Fibroblast of pulmonary artery (primary cell): ENCODE measurements around the gene GRM7.

ENCODE experiments used
- DNase-seq: peaks from one replicate; pipeline ENCODE4 v3.0.0-alpha.2; 2010; ENCODE audit warnings: low read depth
- H3K4me3 ChIP-seq: replicated peaks from 2 replicates; pipeline ENCODE4 v1.5.1; 2011; ENCODE audit warnings: low read depth, mild to moderate bottlenecking, control low read depth, low read length, moderate library complexity
- CTCF ChIP-seq: IDR thresholded peaks from 2 replicates; pipeline ENCODE4 v1.5.1; 2011; ENCODE audit warnings: mild to moderate bottlenecking, control low read depth, low read length, inconsistent platforms; ENCODE audit errors: missing control alignments

GRM7 gene

GRCh38 chr3:7264196-7264526 is 403.2 kb downstream of the GRM7 start:
- no peak overlapping the region for H3K4me3 ChIP-seq
- no peak for DNase-seq
- TF ChIP-seq CTCF: no peak

DNA sequence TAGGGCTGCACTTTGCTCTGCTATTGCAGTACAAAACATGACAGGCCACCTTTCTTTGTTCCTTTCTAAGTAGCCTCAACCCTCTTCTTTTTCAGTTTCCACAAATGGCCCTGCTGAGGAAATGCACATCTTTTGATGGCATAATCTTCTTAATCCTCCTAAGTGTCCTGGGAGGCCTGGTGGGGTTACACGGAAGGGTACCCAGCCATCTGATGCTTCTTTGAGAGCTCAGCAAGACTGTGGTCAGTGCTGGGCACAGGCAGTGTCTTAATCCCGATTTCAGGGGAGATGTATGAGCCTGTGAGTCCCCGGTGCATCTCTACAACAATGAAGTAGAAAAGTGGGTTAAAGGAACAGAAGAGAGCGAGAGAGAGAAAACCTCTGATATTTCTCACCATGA is 404.8 kb downstream of the GRM7 start:
- no peak for DNase-seq
- no peak for TF ChIP-seq CTCF
- H3K4me3 ChIP-seq: no peak overlapping the region

- DNase-seq: no peak
- TF ChIP-seq CTCF: no peak
- no peak overlapping the region for H3K4me3 ChIP-seq
These were observed 405.6 kb downstream of the GRM7 start for GRCh38 chr3:7266551-7266950.

DNA sequence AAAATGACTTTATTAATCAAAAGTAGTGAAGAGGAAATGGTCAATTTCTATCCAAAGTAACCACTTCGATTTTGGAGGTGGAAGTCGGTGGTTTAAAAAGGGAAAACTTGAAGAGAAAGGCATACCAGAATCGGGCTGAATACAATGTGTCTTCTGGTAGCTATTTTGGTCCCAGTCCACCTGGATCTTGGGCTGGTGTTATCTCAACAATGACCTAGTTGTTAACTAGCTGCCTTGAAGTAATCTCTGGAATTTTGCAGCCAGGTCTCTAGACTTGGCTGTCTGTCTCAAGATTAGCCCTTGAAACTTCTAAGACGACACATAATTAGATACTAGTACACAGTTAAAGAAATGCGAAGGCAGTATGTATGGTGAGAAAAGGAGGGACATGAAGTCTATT is 409.8 kb downstream of the GRM7 start:
- TF ChIP-seq CTCF: no peak
- no peak for DNase-seq
- H3K4me3 ChIP-seq: no peak overlapping the region

DNA sequence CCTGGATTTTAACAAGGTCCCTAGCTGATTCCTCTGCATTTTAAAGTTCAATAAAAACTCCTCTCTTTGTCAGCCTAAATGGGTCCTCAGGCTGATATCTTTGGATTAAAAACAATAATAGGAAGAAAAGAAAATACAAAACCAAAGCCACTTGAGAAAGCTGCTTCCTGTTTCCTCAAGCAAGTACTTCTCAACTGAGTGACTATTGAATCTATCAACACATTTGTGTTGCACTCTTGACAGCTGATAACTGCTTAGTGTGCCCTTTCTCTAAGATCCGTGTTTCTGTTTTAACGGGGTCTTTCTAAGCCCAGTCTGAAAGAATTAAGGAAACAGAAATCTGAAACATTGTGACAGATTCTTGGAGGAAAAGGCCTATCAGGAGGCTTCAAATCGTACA is 410.7 kb downstream of the GRM7 start:
- TF ChIP-seq CTCF: no peak
- no peak for DNase-seq

DNA sequence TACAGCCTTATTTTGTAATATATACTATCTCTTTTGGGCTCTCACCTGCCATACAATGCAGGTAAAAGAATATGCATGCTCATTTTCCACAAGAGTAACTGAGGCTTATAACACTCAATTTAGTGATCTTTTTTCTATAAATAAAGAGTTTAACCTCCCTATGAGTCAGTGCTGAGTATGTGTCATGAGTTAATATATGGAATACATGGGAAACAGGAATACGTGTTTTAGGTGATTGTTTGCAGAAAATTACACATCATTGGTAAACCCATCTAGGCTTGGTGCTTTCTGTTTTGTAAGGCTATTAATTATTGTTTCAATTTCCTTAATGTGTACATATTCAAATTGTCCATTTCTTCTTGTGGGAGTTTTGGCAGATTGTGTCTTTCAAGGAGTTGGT is 411.3 kb downstream of the GRM7 start:
- no peak for DNase-seq
- H3K4me3 ChIP-seq: no peak overlapping the region
- no peak for TF ChIP-seq CTCF

More for the DNA sequence above, 410.7 kb downstream of the GRM7 start:
- H3K4me3 ChIP-seq: no peak overlapping the region

- no peak for TF ChIP-seq CTCF
- DNase-seq: no peak
- H3K4me3 ChIP-seq: no peak overlapping the region
These were observed 414.5 kb downstream of the GRM7 start for GRCh38 chr3:7275396-7275795.
